Thoracic aorta (tissue), 2 donors: ENCODE results near the gene ERN1. TPM values are rescaled to one million over a fixed set of nuclear protein-coding genes. Genes with fewer than 3 reads are reported as not detected.

Source experiments
- ATAC-seq: fragments of 150-250 bp; one replicate; pipeline ENCODE4 v1.8.0; 2017; ENCODE audit warnings: low read depth; ENCODE audit not compliant: insufficient number of reproducible peaks, low FRiP score
- DNase-seq: peaks from one replicate; pipeline ENCODE4 v3.0.0-alpha.2; 2020; ENCODE audit warnings: low spot score
- H3K27ac ChIP-seq, 2 donors: fragments of 200-600 bp; sonication (generic); 1 replicate in 1 of 2; 2 replicates in 1 of 2; pipeline ENCODE4 v1.5.1; 2016; ENCODE audit warnings: mild to moderate bottlenecking in 2 of 2, moderate library complexity in 2 of 2
- H3K27me3 ChIP-seq: fragments of 200-600 bp; sonication (generic); replicated peaks from 2 replicates; pipeline ENCODE4 v1.6.0; 2016; ENCODE audit warnings: mild to moderate bottlenecking; ENCODE audit not compliant: insufficient read depth
- H3K36me3 ChIP-seq: fragments of 200-600 bp; sonication (generic); one replicate; pipeline ENCODE4 v1.5.1; 2016
- H3K4me1 ChIP-seq, 2 donors: fragments of 200-600 bp; sonication (generic); 1 replicate in 1 of 2; 2 replicates in 1 of 2; pipeline versions ENCODE4 v1.5.1 to v1.6.0; 2016; ENCODE audit warnings: low read depth in 2 of 2, mild to moderate bottlenecking in 1 of 2; ENCODE audit not compliant: control insufficient read depth in 1 of 2
- H3K4me3 ChIP-seq: fragments of 200-600 bp; sonication (generic); 2 replicates; pipeline ENCODE4 v1.5.1; 2016; ENCODE audit warnings: mild to moderate bottlenecking
- H3K9me3 ChIP-seq: fragments of 200-600 bp; sonication (generic); 2 replicates; pipeline ENCODE4 v1.5.1; 2016
- CTCF ChIP-seq: fragments of 200-600 bp; sonication (generic); IDR thresholded peaks from one replicate; pipeline ENCODE4 v1.5.1; 2019; ENCODE audit warnings: antibody characterized with exemption
- total RNA-seq, 2 donors: library from RNA; depleted of rRNA; stranded (reverse); fragments of >200 nt; gene quantifications; one replicate each; pipeline versions ENCODE4 v1.1.0 to v1.2.3, GENCODE V29; 2016

The ERN1 gene
- total RNA-seq, 2 donors from 2014 or later: 13.0 to 22.7 TPM

- H3K4me3 ChIP-seq: no peak overlapping the region
- H3K4me1 ChIP-seq: peaks cover 21 to 30% of the 10 kb centered on the region in 2 donors
- TF ChIP-seq CTCF: no peak
- H3K9me3 ChIP-seq: no peaks in the 10 kb centered on the region
- DNase-seq (no peak), ATAC-seq (no peak)
- H3K36me3 ChIP-seq: no peaks in the 10 kb centered on the region
- H3K27me3 ChIP-seq: no peaks in the 10 kb centered on the region
- no peak overlapping the region for H3K27ac ChIP-seq
Measured at GRCh38 chr17:64085650-64086005, 44.3 kb downstream of the ERN1 start.

- Histone ChIP-seq H3K4me1 (peaks cover 16 to 24% of the 10 kb centered on the region in 2 donors), H3K27me3 (no peaks in the 10 kb centered on the region), H3K9me3 (no peaks in the 10 kb centered on the region), H3K4me3 (no peak overlapping the region), H3K36me3 (no peaks in the 10 kb centered on the region), H3K27ac (no peak overlapping the region)
- ATAC-seq: no peak
- no peak for TF ChIP-seq CTCF
- no peak for DNase-seq
Measured at GRCh38 chr17:64084940-64085649, 44.8 kb downstream of the ERN1 start.

- no peaks in the 10 kb centered on the region for H3K9me3 ChIP-seq
- no peaks in the 10 kb centered on the region for H3K27me3 ChIP-seq
- peak; percentile 64 for ATAC-seq
- no peaks in the 10 kb centered on the region for H3K36me3 ChIP-seq
- H3K4me3 ChIP-seq: no peak overlapping the region
- H3K27ac ChIP-seq: no peak overlapping the region
- peaks cover 12 to 16% of the 10 kb centered on the region in 2 donors for H3K4me1 ChIP-seq
- TF ChIP-seq CTCF: no peak
- no peak for DNase-seq
Measured at GRCh38 chr17:64084086-64084939, 45.6 kb downstream of the ERN1 start.

- H3K27ac ChIP-seq: no peak overlapping the region
- no peaks in the 10 kb centered on the region for H3K36me3 ChIP-seq
- no peaks in the 10 kb centered on the region for H3K27me3 ChIP-seq
- DNase-seq: no peak
- no peak overlapping the region for H3K4me3 ChIP-seq
- H3K4me1 ChIP-seq: peaks cover 12 to 16% of the 10 kb centered on the region in 2 donors
- no peak for ATAC-seq
- H3K9me3 ChIP-seq: no peaks in the 10 kb centered on the region
- TF ChIP-seq CTCF: no peak
Measured at GRCh38 chr17:64083563-64084085, 46.3 kb downstream of the ERN1 start.

GRCh38 chr17:64083093-64083492 lies 46.9 kb downstream of the ERN1 start:
- no peak overlapping the region for H3K27ac ChIP-seq
- no peak for TF ChIP-seq CTCF
- no peaks in the 10 kb centered on the region for H3K36me3 ChIP-seq
- H3K27me3 ChIP-seq: no peaks in the 10 kb centered on the region
- no peak for DNase-seq
- no peaks in the 10 kb centered on the region for H3K9me3 ChIP-seq
- no peak for ATAC-seq
- H3K4me1 ChIP-seq: peaks cover 12 to 16% of the 10 kb centered on the region in 2 donors
- H3K4me3 ChIP-seq: no peak overlapping the region
